WERI-Rb-1 (cell line): ENCODE results near the gene PTPRN2.

Experiments used
- DNase-seq: peaks from one replicate; pipeline ENCODE4 v3.0.0-alpha.2; 2020
- H3K27ac ChIP-seq: fragments of 250-450 bp; sonication (Bioruptor Pico); 2 replicates; pipeline ENCODE4 v1.5.1; 2020; ENCODE audit warnings: mild to moderate bottlenecking, moderate library complexity
- H3K27me3 ChIP-seq: fragments of 250-450 bp; sonication (Bioruptor Pico); 2 replicates; pipeline ENCODE4 v1.5.1; 2021; ENCODE audit warnings: mild to moderate bottlenecking, low read depth, moderate library complexity; ENCODE audit not compliant: insufficient read depth, severe bottlenecking
- H3K36me3 ChIP-seq: fragments of 250-450 bp; sonication (Bioruptor Pico); 2 replicates; pipeline ENCODE4 v1.5.1; 2020; ENCODE audit warnings: mild to moderate bottlenecking, moderate library complexity
- H3K4me3 ChIP-seq: 2 replicates; pipeline ENCODE4 v1.5.1; 2011; ENCODE audit warnings: low read depth, mild to moderate bottlenecking, control low read depth, low read length
- H3K9me3 ChIP-seq: fragments of 250-450 bp; sonication (Bioruptor Pico); 2 replicates; pipeline ENCODE4 v1.5.1; 2021; ENCODE audit warnings: mild to moderate bottlenecking, moderate library complexity; ENCODE audit not compliant: severe bottlenecking
- CTCF ChIP-seq: IDR thresholded peaks from 2 replicates; pipeline ENCODE4 v1.5.1; 2011; ENCODE audit warnings: low read depth, mild to moderate bottlenecking, control low read depth, inconsistent platforms, low read length

Gene PTPRN2

GRCh38 chr7:157764193-157764592, 823.4 kb downstream of the PTPRN2 start:
- H3K36me3 ChIP-seq, result no peaks in the 10 kb centered on the region
- no peaks in the 10 kb centered on the region for H3K27me3 ChIP-seq
- no peak overlapping the region for H3K27ac ChIP-seq
- DNase-seq, result no peak
- no peaks in the 10 kb centered on the region for H3K9me3 ChIP-seq
- TF ChIP-seq CTCF, result no peak
- H3K4me3 ChIP-seq, result no peak overlapping the region

- no peak overlapping the region for H3K4me3 ChIP-seq
- no peak overlapping the region for H3K27ac ChIP-seq
- H3K36me3 ChIP-seq, result no peaks in the 10 kb centered on the region
- DNase-seq, result no peak
- H3K27me3 ChIP-seq, result no peaks in the 10 kb centered on the region
- no peaks in the 10 kb centered on the region for H3K9me3 ChIP-seq
- TF ChIP-seq CTCF, result no peak
These were observed 824.2 kb downstream of the PTPRN2 start for GRCh38 chr7:157763279-157764000.

GRCh38 chr7:157762824-157763223, 824.8 kb downstream of the PTPRN2 start:
- DNase-seq, result no peak
- H3K4me3 ChIP-seq, result no peak overlapping the region
- no peaks in the 10 kb centered on the region for H3K36me3 ChIP-seq
- no peaks in the 10 kb centered on the region for H3K27me3 ChIP-seq
- no peak for TF ChIP-seq CTCF
- no peaks in the 10 kb centered on the region for H3K9me3 ChIP-seq
- no peak overlapping the region for H3K27ac ChIP-seq

GRCh38 chr7:157760004-157760730, 827.5 kb downstream of the PTPRN2 start:
- Histone ChIP-seq H3K36me3 (no peaks in the 10 kb centered on the region), H3K27ac (no peak overlapping the region), H3K9me3 (no peaks in the 10 kb centered on the region), H3K27me3 (no peaks in the 10 kb centered on the region), H3K4me3 (no peak overlapping the region)
- TF ChIP-seq CTCF, result peak; percentile 58
- DNase-seq, result peak; percentile 56

GRCh38 chr7:157759246-157759805, 828.3 kb downstream of the PTPRN2 start:
- DNase-seq, result no peak
- TF ChIP-seq CTCF, result no peak
- H3K4me3 ChIP-seq, result no peak overlapping the region
- H3K9me3 ChIP-seq, result no peaks in the 10 kb centered on the region
- H3K27ac ChIP-seq, result no peak overlapping the region
- H3K27me3 ChIP-seq, result no peaks in the 10 kb centered on the region
- H3K36me3 ChIP-seq, result no peaks in the 10 kb centered on the region
